CD4-positive, CD25-positive, alpha-beta regulatory T cell (primary cell): ENCODE results near the gene CWC27. TPM values are rescaled to one million over a fixed set of nuclear protein-coding genes. Genes with fewer than 3 reads are reported as not detected.

Experiments
- ATAC-seq, 2 donors: fragments of 150-1000 bp; cut with Tn5 transposase; one replicate each; pipeline ENCODE4 v1.10.0; 2021; ENCODE audit warnings: low read depth in 2 of 2, moderate number of reproducible peaks in 2 of 2, moderate library complexity in 1 of 2
- DNase-seq, 3 donors: peaks; one replicate each; pipeline versions ENCODE4 v3.0.0 to v3.0.0-alpha.2; 2012 to 2022; ENCODE audit warnings: mixed read lengths in 1 of 3
- H3K27ac ChIP-seq: one replicate; pipeline ENCODE4 v1.7.0; 2013; ENCODE audit warnings: mild to moderate bottlenecking, low read length; ENCODE audit not compliant: insufficient read depth, poor library complexity, severe bottlenecking
- H3K27me3 ChIP-seq: one replicate; pipeline ENCODE4 v1.7.0; 2013; ENCODE audit warnings: low read length; ENCODE audit not compliant: control insufficient read depth, insufficient read depth
- H3K36me3 ChIP-seq: one replicate; pipeline ENCODE4 v1.7.0; 2013; ENCODE audit warnings: mild to moderate bottlenecking, low read length, moderate library complexity; ENCODE audit not compliant: control insufficient read depth, insufficient read depth
- H3K4me1 ChIP-seq: 2 replicates; pipeline ENCODE4 v1.7.0; 2013; ENCODE audit warnings: mild to moderate bottlenecking, low read length; ENCODE audit not compliant: insufficient read depth, control insufficient read depth, poor library complexity, severe bottlenecking
- H3K4me3 ChIP-seq: one replicate; pipeline ENCODE4 v1.7.0; 2013; ENCODE audit warnings: low read depth, mild to moderate bottlenecking, low read length, moderate library complexity
- H3K9me3 ChIP-seq, 2 experiments: 1 replicate in 1 of 2; 2 replicates in 1 of 2; pipeline ENCODE4 v1.7.0; 2013; ENCODE audit warnings: low read length in 2 of 2, mild to moderate bottlenecking in 1 of 2, moderate library complexity in 1 of 2; ENCODE audit not compliant: control insufficient read depth in 2 of 2
- H3K27ac Mint-ChIP-seq, 3 donors: one replicate each; pipeline ENCODE4 v1.8.0; 2020 to 2022; ENCODE audit warnings: mild to moderate bottlenecking in 3 of 3, mixed read lengths in 3 of 3, moderate library complexity in 2 of 3
- H3K27me3 Mint-ChIP-seq: one replicate; pipeline ENCODE4 v1.8.0; 2022; ENCODE audit warnings: mild to moderate bottlenecking, mixed read lengths
- H3K36me3 Mint-ChIP-seq: one replicate; pipeline ENCODE4 v1.8.0; 2020; ENCODE audit warnings: mixed read lengths
- H3K4me1 Mint-ChIP-seq, 4 donors: one replicate each; pipeline ENCODE4 v1.8.0; 2020 to 2022; ENCODE audit warnings: mixed read lengths in 4 of 4, mild to moderate bottlenecking in 1 of 4
- H3K4me3 Mint-ChIP-seq, 4 donors: one replicate each; pipeline ENCODE4 v1.8.0; 2020 to 2022; ENCODE audit warnings: mild to moderate bottlenecking in 4 of 4, mixed read lengths in 4 of 4, moderate library complexity in 3 of 4
- H3K9me3 Mint-ChIP-seq, 7 donors: one replicate each; pipeline ENCODE4 v1.8.0; 2020 to 2022; ENCODE audit warnings: mixed read lengths in 7 of 7, mild to moderate bottlenecking in 3 of 7, moderate library complexity in 2 of 7
- polyA plus RNA-seq, 4 donors: library from polyadenylated mRNA; unstranded; fragments of 300-500 nt; fragmentation: Illumina TruSeq; gene quantifications; one replicate each; pipeline ENCODE4 v1.2.3, GENCODE V29; 2021
- total RNA-seq: library from RNA; stranded (reverse); gene quantifications from one replicate; pipeline ENCODE4 v1.2.3, GENCODE V29; 2022

The CWC27 gene
- total and polyA plus RNA-seq, 5 donors from 2014 or later = 22.4 to 33.4 (median 27.6) TPM

GRCh38 chr5:64968591-64969110 lies 199.9 kb downstream of the CWC27 start:
- H3K36me3 ChIP-seq = peaks cover 14% of the 10 kb centered on the region
- H3K36me3 Mint-ChIP-seq = peaks cover 24% of the 10 kb centered on the region
- ATAC-seq (no peak), DNase-seq (no peak)
- H3K4me3 Mint-ChIP-seq = no peak overlapping the region
- H3K27me3 Mint-ChIP-seq = no peaks in the 10 kb centered on the region
- H3K9me3 Mint-ChIP-seq = peaks cover 0 to 3% (median 0%) of the 10 kb centered on the region in 7 donors
- H3K27ac Mint-ChIP-seq = no peak overlapping the region
- H3K9me3 ChIP-seq = peaks cover under 1 to 1% of the 10 kb centered on the region in 2 experiments
- no peaks in the 10 kb centered on the region for H3K27me3 ChIP-seq
- no peaks in the 10 kb centered on the region for H3K4me1 ChIP-seq
- no peak overlapping the region for H3K27ac ChIP-seq
- no peak overlapping the region for H3K4me3 ChIP-seq
- H3K4me1 Mint-ChIP-seq = peaks cover 0 to 5% (median 1%) of the 10 kb centered on the region in 4 donors

GRCh38 chr5:64969578-64969977 lies 200.8 kb downstream of the CWC27 start:
- Histone ChIP-seq H3K4me1 (no peaks in the 10 kb centered on the region), H3K9me3 (no peaks in the 10 kb centered on the region), H3K36me3 (peaks cover 14% of the 10 kb centered on the region), H3K27ac (no peak overlapping the region), H3K4me3 (no peak overlapping the region), H3K27me3 (no peaks in the 10 kb centered on the region)
- H3K9me3 Mint-ChIP-seq = peaks cover 0 to 2% (median 0%) of the 10 kb centered on the region in 7 donors
- H3K36me3 Mint-ChIP-seq = peaks cover 31% of the 10 kb centered on the region
- peaks cover 0 to 5% (median 1%) of the 10 kb centered on the region in 4 donors for H3K4me1 Mint-ChIP-seq
- H3K27ac Mint-ChIP-seq = no peak overlapping the region
- DNase-seq (no peak), ATAC-seq (no peak)
- no peak overlapping the region for H3K4me3 Mint-ChIP-seq
- H3K27me3 Mint-ChIP-seq = no peaks in the 10 kb centered on the region

- H3K9me3 ChIP-seq = no peaks in the 10 kb centered on the region
- H3K27ac Mint-ChIP-seq = no peak overlapping the region
- H3K4me3 Mint-ChIP-seq = no peak overlapping the region
- no peak for DNase-seq
- H3K4me3 ChIP-seq = no peak overlapping the region
- peaks cover 0 to 2% (median 0%) of the 10 kb centered on the region in 7 donors for H3K9me3 Mint-ChIP-seq
- ATAC-seq = no peak
- H3K4me1 Mint-ChIP-seq = peaks cover 0 to 5% (median 1%) of the 10 kb centered on the region in 4 donors
- no peaks in the 10 kb centered on the region for H3K27me3 Mint-ChIP-seq
- no peaks in the 10 kb centered on the region for H3K4me1 ChIP-seq
- H3K27me3 ChIP-seq = no peaks in the 10 kb centered on the region
- H3K36me3 ChIP-seq = peaks cover 14% of the 10 kb centered on the region
- H3K27ac ChIP-seq = no peak overlapping the region
- peaks cover 38% of the 10 kb centered on the region for H3K36me3 Mint-ChIP-seq
Measured at GRCh38 chr5:64971513-64971912, 202.8 kb downstream of the CWC27 start.

- Histone ChIP-seq H3K4me1 (no peaks in the 10 kb centered on the region), H3K36me3 (peaks cover 14% of the 10 kb centered on the region), H3K27me3 (no peaks in the 10 kb centered on the region), H3K4me3 (no peak overlapping the region), H3K9me3 (no peaks in the 10 kb centered on the region), H3K27ac (no peak overlapping the region)
- Mint-ChIP-seq H3K4me3 (no peak overlapping the region), H3K27me3 (no peaks in the 10 kb centered on the region), H3K9me3 (peaks cover 0 to 2% (median 0%) of the 10 kb centered on the region in 7 donors), H3K4me1 (peaks cover 0 to 5% (median 1%) of the 10 kb centered on the region in 4 donors), H3K36me3 (peaks cover 42% of the 10 kb centered on the region), H3K27ac (no peak overlapping the region)
- no peak for DNase-seq
- no peak for ATAC-seq
Measured at GRCh38 chr5:64971990-64972389, 203.3 kb downstream of the CWC27 start.

GRCh38 chr5:64972591-64972990 lies 203.9 kb downstream of the CWC27 start:
- Mint-ChIP-seq H3K4me1 (peaks cover 0 to 5% (median 1%) of the 10 kb centered on the region in 4 donors), H3K27me3 (no peaks in the 10 kb centered on the region), H3K4me3 (no peak overlapping the region), H3K9me3 (peaks cover 0 to 2% (median 0%) of the 10 kb centered on the region in 7 donors), H3K36me3 (peaks cover 45% of the 10 kb centered on the region), H3K27ac (no peak overlapping the region)
- no peak overlapping the region for H3K27ac ChIP-seq
- H3K27me3 ChIP-seq = no peaks in the 10 kb centered on the region
- DNase-seq (no peak), ATAC-seq (no peak)
- no peaks in the 10 kb centered on the region for H3K4me1 ChIP-seq
- no peak overlapping the region for H3K4me3 ChIP-seq
- H3K9me3 ChIP-seq = no peaks in the 10 kb centered on the region
- peaks cover 14% of the 10 kb centered on the region for H3K36me3 ChIP-seq

- no peaks in the 10 kb centered on the region for H3K9me3 ChIP-seq
- Mint-ChIP-seq H3K9me3 (peaks cover 0 to 2% (median 0%) of the 10 kb centered on the region in 7 donors), H3K4me1 (peaks cover 0 to 5% (median 1%) of the 10 kb centered on the region in 4 donors), H3K4me3 (no peak overlapping the region), H3K27ac (no peak overlapping the region), H3K27me3 (no peaks in the 10 kb centered on the region), H3K36me3 (peaks cover 51% of the 10 kb centered on the region)
- DNase-seq (no peak), ATAC-seq (no peak)
- H3K27ac ChIP-seq = no peak overlapping the region
- no peaks in the 10 kb centered on the region for H3K27me3 ChIP-seq
- H3K4me3 ChIP-seq = no peak overlapping the region
- H3K36me3 ChIP-seq = peaks cover 14% of the 10 kb centered on the region
- no peaks in the 10 kb centered on the region for H3K4me1 ChIP-seq
Measured at GRCh38 chr5:64973215-64973614, 204.5 kb downstream of the CWC27 start.

- no peaks in the 10 kb centered on the region for H3K27me3 ChIP-seq
- Mint-ChIP-seq H3K9me3 (peaks cover 0 to 1% (median 0%) of the 10 kb centered on the region in 7 donors), H3K27me3 (no peaks in the 10 kb centered on the region), H3K4me3 (no peak overlapping the region), H3K36me3 (peaks cover 50% of the 10 kb centered on the region), H3K27ac (peak overlapping the region in 1 of 3 donors; percentile 2), H3K4me1 (no peaks in the 10 kb centered on the region)
- no peak overlapping the region for H3K27ac ChIP-seq
- no peaks in the 10 kb centered on the region for H3K4me1 ChIP-seq
- peaks cover 6% of the 10 kb centered on the region for H3K36me3 ChIP-seq
- DNase-seq (no peak), ATAC-seq (no peak)
- no peak overlapping the region for H3K4me3 ChIP-seq
- no peaks in the 10 kb centered on the region for H3K9me3 ChIP-seq
Measured at GRCh38 chr5:64977779-64978178, 209.0 kb downstream of the CWC27 start.

GRCh38 chr5:64978546-64978945 lies 209.8 kb downstream of the CWC27 start:
- DNase-seq = no peak
- Mint-ChIP-seq H3K36me3 (peaks cover 42% of the 10 kb centered on the region), H3K27me3 (no peaks in the 10 kb centered on the region), H3K4me1 (no peaks in the 10 kb centered on the region), H3K4me3 (no peak overlapping the region), H3K9me3 (peaks cover 0 to 1% (median 0%) of the 10 kb centered on the region in 7 donors), H3K27ac (no peak overlapping the region)
- Histone ChIP-seq H3K9me3 (no peaks in the 10 kb centered on the region), H3K27me3 (no peaks in the 10 kb centered on the region), H3K4me3 (no peak overlapping the region), H3K36me3 (no peaks in the 10 kb centered on the region), H3K4me1 (no peaks in the 10 kb centered on the region), H3K27ac (no peak overlapping the region)
- ATAC-seq = no peak
